Spleen (tissue), 11 donors: ENCODE data around the gene VEPH1. TPM values are rescaled to one million over a fixed set of nuclear protein-coding genes. Genes with fewer than 3 reads are reported as not detected.

Experiments
- DNase-seq: peaks from one replicate; pipeline ENCODE4 v3.0.0-alpha.2; 2020
- H3K27ac ChIP-seq, 8 donors: fragments of 200-600 bp; sonication (generic) in 7 of 8; 1 replicate in 4 of 8; 2 replicates in 4 of 8; pipeline versions ENCODE4 v1.5.0 to v1.8.0; 2016 to 2021; ENCODE audit warnings: inconsistent platforms in 4 of 8, mild to moderate bottlenecking in 4 of 8, moderate library complexity in 1 of 8
- H3K27me3 ChIP-seq, 7 donors: fragments of 200-600 bp; sonication (generic) in 6 of 7; replicated peaks in 1 of 7; 1 replicate in 4 of 7; 2 replicates in 3 of 7; pipeline versions ENCODE4 v1.5.0 to v1.8.0; 2016 to 2021; ENCODE audit warnings: inconsistent platforms in 3 of 7, mild to moderate bottlenecking in 1 of 7
- H3K36me3 ChIP-seq, 6 donors: fragments of 200-600 bp; sonication (generic) in 5 of 6; 1 replicate in 4 of 6; 2 replicates in 2 of 6; pipeline versions ENCODE4 v1.5.0 to v1.8.0; 2016 to 2021; ENCODE audit warnings: inconsistent platforms in 2 of 6
- H3K4me1 ChIP-seq, 6 donors: fragments of 200-600 bp; sonication (generic) in 5 of 6; 1 replicate in 3 of 6; 2 replicates in 3 of 6; pipeline versions ENCODE4 v1.5.0 to v1.8.0; 2016 to 2021; ENCODE audit warnings: inconsistent platforms in 3 of 6
- H3K4me3 ChIP-seq, 8 donors: fragments of 200-600 bp; sonication (generic) in 7 of 8; 1 replicate in 4 of 8; 2 replicates in 4 of 8; pipeline versions ENCODE4 v1.5.0 to v1.8.0; 2016 to 2021; ENCODE audit warnings: inconsistent platforms in 4 of 8, mild to moderate bottlenecking in 4 of 8, moderate library complexity in 2 of 8
- H3K9me3 ChIP-seq, 8 donors: fragments of 200-600 bp; sonication (generic) in 7 of 8; 1 replicate in 4 of 8; 2 replicates in 4 of 8; pipeline versions ENCODE4 v1.5.0 to v1.8.0; 2016 to 2021; ENCODE audit warnings: inconsistent platforms in 4 of 8
- POLR2A ChIP-seq, 3 donors: fragments of 450-650 bp; IDR thresholded peaks; one replicate each; pipeline ENCODE4 v1.5.1; 2017; ENCODE audit warnings: antibody characterized with exemption in 3 of 3, mild to moderate bottlenecking in 1 of 3
- POLR2AphosphoS5 ChIP-seq, 3 donors: sonication (generic); formaldehyde crosslinking; IDR thresholded peaks; one replicate each; pipeline ENCODE4 v1.5.1; 2017; ENCODE audit warnings: antibody characterized with exemption in 3 of 3
- WGBS, 5 donors: extraction: QIAGEN DNeasy Blood & Tissue Kit in 3 of 5; methylation state at CpG; one replicate each; pipeline versions ENCODE4 v1.1.5 to v1.1.7; 2013 to 2018; 5-methylcytosine and 5-hydroxymethylcytosine counted together
- intact Hi-C: fragments of 100-400 bp; cut with DNase I; formaldehyde crosslinking; loops from one replicate; pipeline ENCODE4 v1.15.0; 2023; ENCODE audit warnings: low total_unique reads
- polyA plus RNA-seq, 3 donors: library from polyadenylated mRNA; stranded (reverse); fragments of 200-250 nt; gene quantifications; one replicate each; pipeline ENCODE4 v1.2.1, GENCODE V29; 2013
- total RNA-seq, 7 donors: library from RNA; depleted of rRNA in 3 of 7; stranded (reverse); fragments of >200 nt in 3 of 7; fragmentation: NEBNext Ultra II Directional in 4 of 7; extraction: Animal tissue kit (Norgen Biotek cat#: 25700) in 4 of 7; gene quantifications; one replicate each; pipeline versions ENCODE4 v1.1.0 to v1.2.1, GENCODE V29; 2016 to 2021
- TF ChIP-seq, protein P1 (sequence below), 11 experiments: fragments of 200-600 bp in 7 of 11; fragments of 450-650 bp in 4 of 11; sonication (generic) in 4 of 11; IDR thresholded peaks in 8 of 11; conservative IDR thresholded peaks in 3 of 11; 1 replicate in 7 of 11; 2 replicates in 4 of 11; pipeline versions ENCODE4 v1.4.0 to v1.8.0; 2016 to 2021; ENCODE audit warnings: antibody characterized with exemption in 11 of 11, inconsistent platforms in 4 of 11, mild to moderate bottlenecking in 1 of 11
- donor health status: healthy with polysubstance abuse.
- donor health status: DM: no; HTN: no; CAD: no; lungs with moderate emphysema.
- donor health status: DM: no; HTN: no; CAD: no.
- donor health status: Bipolar disorder and iron deficiency.
- donor health status: healthy.
- donor health status: DM: no; HTN: no; CAD: no.
- donor health status: DM: yes; HTN: yes; CAD: no.

The VEPH1 gene
- total and polyA plus RNA-seq, 10 donors: 0.26 to 19.6 (median 5.8) TPM

DNA sequence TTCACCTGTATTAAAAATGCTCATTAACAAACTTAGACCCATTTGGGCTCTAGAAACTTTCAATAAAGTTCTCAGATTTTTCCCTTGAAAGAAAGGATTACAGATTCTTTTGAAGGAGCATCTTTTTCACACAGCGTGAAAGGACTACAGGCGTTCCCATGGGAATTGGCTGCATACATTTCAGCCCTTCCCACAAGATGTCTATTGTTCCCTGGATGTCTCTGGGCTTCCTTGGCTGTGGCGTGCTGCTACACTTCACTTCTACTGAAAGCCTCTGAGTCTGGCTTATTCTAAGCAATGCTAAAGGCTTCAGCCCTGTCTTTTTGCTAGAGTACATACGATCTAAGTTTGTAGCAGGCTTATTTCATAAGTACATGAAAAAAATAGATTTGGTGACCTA is 1.4 kb downstream of the VEPH1 start:
- intact Hi-C loops: no loop called here
- Histone ChIP-seq H3K4me1 (peaks cover 0 to 16% (median 8%) of the 10 kb centered on the region in 6 donors), H3K36me3 (no peaks in the 10 kb centered on the region), H3K27ac (no peak overlapping the region), H3K27me3 (peaks cover 0 to 58% (median 18%) of the 10 kb centered on the region in 7 donors), H3K9me3 (no peaks in the 10 kb centered on the region), H3K4me3 (no peak overlapping the region)
- DNase-seq: no peak
- TF ChIP-seq, protein P1, sequence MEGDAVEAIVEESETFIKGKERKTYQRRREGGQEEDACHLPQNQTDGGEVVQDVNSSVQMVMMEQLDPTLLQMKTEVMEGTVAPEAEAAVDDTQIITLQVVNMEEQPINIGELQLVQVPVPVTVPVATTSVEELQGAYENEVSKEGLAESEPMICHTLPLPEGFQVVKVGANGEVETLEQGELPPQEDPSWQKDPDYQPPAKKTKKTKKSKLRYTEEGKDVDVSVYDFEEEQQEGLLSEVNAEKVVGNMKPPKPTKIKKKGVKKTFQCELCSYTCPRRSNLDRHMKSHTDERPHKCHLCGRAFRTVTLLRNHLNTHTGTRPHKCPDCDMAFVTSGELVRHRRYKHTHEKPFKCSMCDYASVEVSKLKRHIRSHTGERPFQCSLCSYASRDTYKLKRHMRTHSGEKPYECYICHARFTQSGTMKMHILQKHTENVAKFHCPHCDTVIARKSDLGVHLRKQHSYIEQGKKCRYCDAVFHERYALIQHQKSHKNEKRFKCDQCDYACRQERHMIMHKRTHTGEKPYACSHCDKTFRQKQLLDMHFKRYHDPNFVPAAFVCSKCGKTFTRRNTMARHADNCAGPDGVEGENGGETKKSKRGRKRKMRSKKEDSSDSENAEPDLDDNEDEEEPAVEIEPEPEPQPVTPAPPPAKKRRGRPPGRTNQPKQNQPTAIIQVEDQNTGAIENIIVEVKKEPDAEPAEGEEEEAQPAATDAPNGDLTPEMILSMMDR (IDR thresholded peaks at IDR 0.05 in 8 of 11, conservative IDR thresholded peaks at IDR 0.05 in 3 of 11): no peak
- TF ChIP-seq POLR2AphosphoS5 (IDR thresholded peaks at IDR 0.05) (no peak), POLR2A (IDR thresholded peaks at IDR 0.05) (no peak)
- 73 to 89% (median 85%) methylated on average over 4 of the region's 4 CpGs for WGBS, 5 donors

GRCh38 chr3:157500232-157500631 is 3.0 kb downstream of the VEPH1 start:
- Histone ChIP-seq H3K27me3 (peaks cover 0 to 58% (median 18%) of the 10 kb centered on the region in 7 donors), H3K27ac (no peak overlapping the region), H3K36me3 (no peaks in the 10 kb centered on the region), H3K4me3 (no peak overlapping the region), H3K9me3 (no peaks in the 10 kb centered on the region), H3K4me1 (peaks cover 0 to 16% (median 8%) of the 10 kb centered on the region in 6 donors)
- intact Hi-C loops: no loop called here
- no peak for TF ChIP-seq POLR2AphosphoS5 (IDR thresholded peaks at IDR 0.05)
- TF ChIP-seq POLR2A (IDR thresholded peaks at IDR 0.05): no peak
- TF ChIP-seq, protein P1 (IDR thresholded peaks at IDR 0.05 in 8 of 11, conservative IDR thresholded peaks at IDR 0.05 in 3 of 11): no peak
- no peak for DNase-seq
- WGBS, 5 donors: 29 to 50% (median 36%) methylated on average over 4 of the region's 4 CpGs

DNA sequence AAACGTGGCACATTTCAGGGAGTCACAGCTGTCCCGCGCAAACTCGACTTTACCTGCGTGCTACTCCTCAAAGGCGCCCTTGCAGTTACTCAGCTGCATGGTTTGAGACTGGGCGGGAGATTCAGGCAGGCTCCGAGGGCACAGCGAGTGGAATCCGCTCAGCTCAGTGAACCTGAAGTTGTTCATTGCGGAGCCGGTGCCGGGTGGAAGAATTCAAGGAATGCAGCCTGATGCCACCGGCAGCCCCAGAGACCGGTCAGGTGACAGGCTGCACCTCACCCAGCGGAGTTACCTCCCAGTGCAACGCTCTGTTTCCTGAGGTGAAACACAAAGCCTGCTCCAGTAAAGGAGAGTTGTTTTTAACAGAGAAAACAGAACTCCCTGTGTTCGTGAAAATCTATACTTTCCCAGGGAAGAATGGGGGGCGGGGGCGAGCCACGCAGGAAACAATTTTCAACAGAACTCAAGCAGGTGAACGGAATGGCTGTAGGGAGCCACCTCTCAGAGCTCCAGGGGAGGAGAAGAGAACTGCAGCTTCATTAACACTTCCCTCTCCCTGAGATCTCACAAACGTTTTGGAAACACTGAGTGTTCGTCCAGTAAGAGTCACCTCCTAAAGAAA is 3.8 kb downstream of the VEPH1 start:
- H3K27ac ChIP-seq: no peak overlapping the region
- no peaks in the 10 kb centered on the region for H3K9me3 ChIP-seq
- peak overlapping the region in 4 of 8 donors; percentile 13 to 52 (median 21) for H3K4me3 ChIP-seq
- peaks cover 0 to 58% (median 18%) of the 10 kb centered on the region in 7 donors for H3K27me3 ChIP-seq
- DNase-seq: peak; percentile 69
- TF ChIP-seq, protein P1 (IDR thresholded peaks at IDR 0.05 in 8 of 11, conservative IDR thresholded peaks at IDR 0.05 in 3 of 11): no peak
- no peak for TF ChIP-seq POLR2AphosphoS5 (IDR thresholded peaks at IDR 0.05)
- no peak for TF ChIP-seq POLR2A (IDR thresholded peaks at IDR 0.05)
- 1 to 4% (median 3%) methylated on average over 24 of the region's 24 CpGs for WGBS, 5 donors
- peaks cover 0 to 16% (median 8%) of the 10 kb centered on the region in 6 donors for H3K4me1 ChIP-seq
- no peaks in the 10 kb centered on the region for H3K36me3 ChIP-seq
- intact Hi-C loops: no loop called here

- Histone ChIP-seq H3K27ac (no peak overlapping the region), H3K36me3 (no peaks in the 10 kb centered on the region), H3K4me1 (peaks cover 0 to 16% (median 8%) of the 10 kb centered on the region in 6 donors), H3K9me3 (no peaks in the 10 kb centered on the region), H3K27me3 (peaks cover 0 to 57% (median 13%) of the 10 kb centered on the region in 7 donors), H3K4me3 (no peak overlapping the region)
- intact Hi-C loops: no loop called here
- no peak for TF ChIP-seq POLR2AphosphoS5 (IDR thresholded peaks at IDR 0.05)
- TF ChIP-seq POLR2A (IDR thresholded peaks at IDR 0.05): no peak
- TF ChIP-seq, protein P1 (IDR thresholded peaks at IDR 0.05 in 8 of 11, conservative IDR thresholded peaks at IDR 0.05 in 3 of 11): no peak
- no peak for DNase-seq
Observed at GRCh38 chr3:157498371-157498770, 4.8 kb downstream of the VEPH1 start.
